Measurements from ENCODE around the gene SLC1A7.
"Not testable (repeated sequence)": the region's sequence is repeated elsewhere in the genome, so short reads cannot be mapped to it uniquely, and the experiment has no call there.

Gene SLC1A7

GRCh38 chr1:53142226-53142853 is at the start of gene SLC1A7:
Gene SLC1A7, minus strand, starts transcription at chr1:53142638. Its CDS starts 189 bp downstream, at chr1:53142449.
- DNase-seq = no peak

- DNase-seq = no peak
These were observed 47.8 kb upstream of the SLC1A7 start for GRCh38 chr1:53190210-53190611.

- no peak for DNase-seq
These were observed 46.6 kb upstream of the SLC1A7 start for GRCh38 chr1:53189061-53189460.

GRCh38 chr1:53188099-53188498 is 45.7 kb upstream of the SLC1A7 start:
- no peak for DNase-seq

- no peak for DNase-seq
These were observed 45.0 kb upstream of the SLC1A7 start for GRCh38 chr1:53187401-53187800.

GRCh38 chr1:53186533-53186932 is 44.1 kb upstream of the SLC1A7 start:
- DNase-seq = no peak

GRCh38 chr1:53185955-53186297 is 43.5 kb upstream of the SLC1A7 start:
- not testable (repeated sequence) for DNase-seq

- DNase-seq = no peak
These were observed 40.9 kb upstream of the SLC1A7 start for GRCh38 chr1:53183095-53183990.

GRCh38 chr1:53182716-53183094 is 40.3 kb upstream of the SLC1A7 start:
- DNase-seq = no peak

GRCh38 chr1:53182111-53182593 is 39.7 kb upstream of the SLC1A7 start:
- peak; percentile 77 to 80 for DNase-seq

- DNase-seq = no peak
These were observed 38.5 kb upstream of the SLC1A7 start for GRCh38 chr1:53180951-53181350.

- no peak for DNase-seq
These were observed 37.8 kb upstream of the SLC1A7 start for GRCh38 chr1:53180226-53180625.

- DNase-seq = peak; percentile 43 to 53
These were observed 34.2 kb upstream of the SLC1A7 start for GRCh38 chr1:53176452-53177208.

GRCh38 chr1:53174971-53175913 is 32.8 kb upstream of the SLC1A7 start:
- DNase-seq = peak in 1 of 2 experiments; percentile 59

GRCh38 chr1:53172426-53173128 is 30.1 kb upstream of the SLC1A7 start:
- peak in 1 of 2 experiments; percentile 17 for DNase-seq

- no peak for DNase-seq
These were observed 24.5 kb upstream of the SLC1A7 start for GRCh38 chr1:53166912-53167311.

- DNase-seq = no peak
These were observed 23.9 kb upstream of the SLC1A7 start for GRCh38 chr1:53166366-53166765.

- DNase-seq = no peak
These were observed 23.0 kb upstream of the SLC1A7 start for GRCh38 chr1:53165408-53165961.

GRCh38 chr1:53163291-53163768 is 20.9 kb upstream of the SLC1A7 start:
- DNase-seq = no peak

GRCh38 chr1:53162621-53163020 is 20.2 kb upstream of the SLC1A7 start:
- no peak for DNase-seq

- no peak for DNase-seq
These were observed 18.5 kb upstream of the SLC1A7 start for GRCh38 chr1:53160924-53161378.

All from NCI-H2081 (cell line).